ENCODE measurements around the gene DIPK1C.

Gene DIPK1C

DNA sequence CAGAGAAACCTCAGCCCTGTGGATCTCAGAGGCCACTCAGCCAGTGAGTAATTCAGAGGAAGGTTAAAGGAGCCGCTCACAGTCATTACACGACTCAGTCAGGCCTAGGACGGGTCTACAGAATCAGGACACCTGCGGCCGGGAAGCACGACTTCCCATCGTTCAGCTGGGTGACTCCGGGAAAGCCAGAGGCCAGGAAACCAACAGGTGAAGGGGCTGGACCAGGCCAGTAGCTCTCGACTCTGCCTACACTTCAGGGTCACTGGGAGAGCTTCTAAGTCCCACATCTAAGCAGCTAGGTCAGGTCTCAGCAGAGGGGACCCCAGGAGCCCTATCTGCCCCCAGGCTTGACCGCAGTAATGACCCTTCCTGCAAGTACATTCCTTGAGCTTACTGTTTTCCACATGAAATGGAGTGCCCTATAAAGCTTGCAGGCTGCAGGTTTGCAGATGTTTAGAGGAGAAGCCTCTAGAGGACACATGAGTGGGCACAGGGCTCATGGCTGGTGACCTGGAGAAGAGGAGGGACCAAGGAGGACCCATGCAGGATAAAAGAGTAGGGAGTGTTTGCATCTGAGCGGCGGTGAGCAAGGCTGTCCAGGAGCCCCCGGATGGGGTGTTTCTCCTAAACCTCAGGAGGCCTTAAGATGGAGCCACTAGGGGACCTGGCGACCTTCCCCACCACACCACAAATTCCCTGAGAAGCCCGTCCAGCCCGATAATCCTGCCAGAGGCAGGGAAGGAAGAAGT, 9.5 kb downstream of the DIPK1C start:
- DNase-seq = no peak

GRCh38 chr18:74446631-74447403, 10.3 kb downstream of the DIPK1C start:
- no peak for DNase-seq

- DNase-seq = no peak
Observed at GRCh38 chr18:74446178-74446577, 10.9 kb downstream of the DIPK1C start.

DNA sequence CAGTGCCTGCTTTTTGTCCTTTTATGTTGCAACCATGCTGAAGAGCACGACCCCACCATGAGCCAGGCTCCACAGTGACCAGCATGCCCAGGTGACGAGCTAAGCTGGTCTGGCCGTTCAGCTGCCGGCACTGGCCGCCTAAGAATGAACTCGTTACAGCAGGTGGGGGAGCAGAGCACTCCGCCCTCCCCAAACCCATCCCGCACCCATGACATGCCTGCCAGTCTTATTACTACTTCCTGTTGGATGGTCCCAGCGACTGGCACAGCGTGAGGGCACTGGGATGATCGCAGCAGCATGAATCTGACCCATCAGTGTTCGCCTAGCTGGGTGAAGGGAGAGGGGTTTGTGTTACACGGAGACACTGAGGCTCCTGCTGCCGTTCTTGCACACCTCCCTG, 11.5 kb downstream of the DIPK1C start:
- DNase-seq = no peak

- no peak for DNase-seq
Observed at GRCh38 chr18:74444104-74444503, 13.0 kb downstream of the DIPK1C start.

DNA sequence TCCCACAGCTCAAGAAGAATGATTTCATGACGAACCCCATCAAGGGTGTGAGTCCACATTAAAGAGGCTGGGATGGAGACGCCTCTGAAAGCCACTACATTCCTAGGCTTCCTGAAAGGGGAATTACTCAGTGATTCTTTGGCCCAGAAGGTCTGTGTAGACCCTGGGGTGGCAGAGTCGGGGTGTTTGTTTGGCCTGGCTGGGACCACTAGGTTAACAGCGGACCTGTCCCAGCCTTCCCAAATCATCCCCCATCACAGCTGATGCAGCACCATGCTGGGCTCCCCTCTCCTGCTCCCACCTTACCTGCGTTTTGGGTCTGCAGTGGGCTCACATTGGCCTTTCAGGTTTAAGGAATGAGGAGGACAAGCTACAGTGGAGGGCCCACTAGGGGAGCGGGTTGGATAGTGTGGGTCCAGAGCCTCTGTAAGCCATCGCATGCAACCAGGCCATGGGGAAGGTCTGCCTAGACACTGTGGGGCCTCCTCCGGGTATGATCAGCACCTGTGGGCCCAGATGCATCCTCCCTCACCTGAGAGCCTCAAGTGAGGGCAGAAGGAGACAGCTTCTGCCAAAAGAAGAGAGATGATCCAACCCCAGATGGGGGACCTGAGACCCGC, 16.2 kb downstream of the DIPK1C start:
- no peak for DNase-seq

- DNase-seq = no peak
Observed at GRCh38 chr18:74438091-74438490, 19.0 kb downstream of the DIPK1C start.

- DNase-seq = no peak
Observed at GRCh38 chr18:74436158-74436769, 20.8 kb downstream of the DIPK1C start.

DNA sequence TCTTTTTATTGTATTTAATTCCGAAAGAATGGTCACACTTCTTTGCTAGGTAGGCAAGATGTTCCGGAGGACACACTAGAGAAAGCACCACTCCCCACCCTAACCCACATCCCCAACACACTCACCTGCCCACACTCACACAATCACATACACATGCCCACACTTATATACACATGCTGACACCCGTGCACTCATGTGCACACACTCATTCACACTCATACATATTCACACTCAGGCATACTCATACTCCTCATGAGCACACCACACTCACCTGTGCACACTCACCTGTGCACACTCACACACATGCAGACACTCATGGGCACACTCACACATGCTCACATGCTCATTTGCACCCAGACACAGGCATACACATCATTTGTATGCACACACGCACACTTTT, 21.4 kb downstream of the DIPK1C start:
- DNase-seq = no peak

DNA sequence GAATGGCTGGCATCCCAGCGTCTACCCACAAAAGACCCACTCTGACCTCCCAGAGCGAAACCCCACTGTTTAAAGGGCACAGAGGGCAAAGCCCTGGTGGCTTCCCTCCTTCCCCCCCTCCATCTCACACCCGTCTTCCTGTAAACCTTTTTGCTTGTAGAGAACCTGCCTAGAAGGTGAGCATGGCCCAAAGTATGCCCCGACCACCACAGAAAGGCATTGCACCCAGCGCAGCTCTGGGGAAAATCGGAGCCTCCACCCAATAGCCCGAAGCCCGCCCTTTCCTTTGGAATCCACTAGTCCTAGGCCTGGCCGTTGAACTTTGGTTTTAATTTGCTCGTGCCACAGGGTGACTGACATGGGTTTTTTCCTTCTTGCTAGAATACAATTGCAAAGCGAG, 22.6 kb downstream of the DIPK1C start:
- no peak for DNase-seq

GRCh38 chr18:74430806-74431571, 26.1 kb downstream of the DIPK1C start:
- no peak for DNase-seq

DNA sequence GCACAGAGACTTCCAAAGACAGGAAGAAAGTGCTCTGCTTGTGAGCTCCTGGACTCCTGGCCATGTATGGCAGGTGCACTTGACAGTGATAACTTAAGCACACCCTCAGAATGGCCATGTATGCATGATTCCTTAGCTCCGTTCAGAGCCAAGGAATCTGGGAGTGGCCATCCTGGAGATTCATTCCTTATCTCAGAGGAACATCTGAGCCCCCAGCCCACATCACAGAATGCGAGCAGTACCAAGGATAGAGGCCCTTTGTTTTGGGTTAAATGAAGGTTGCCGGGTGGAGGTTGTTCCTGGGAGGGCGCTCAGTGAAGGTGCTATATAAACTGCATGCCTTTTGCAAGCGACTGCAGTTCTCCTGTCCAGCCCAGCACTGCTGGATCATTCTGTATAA, 26.9 kb downstream of the DIPK1C start:
- DNase-seq = no peak

GRCh38 chr18:74429096-74429495, 28.0 kb downstream of the DIPK1C start:
- DNase-seq = no peak

DNA sequence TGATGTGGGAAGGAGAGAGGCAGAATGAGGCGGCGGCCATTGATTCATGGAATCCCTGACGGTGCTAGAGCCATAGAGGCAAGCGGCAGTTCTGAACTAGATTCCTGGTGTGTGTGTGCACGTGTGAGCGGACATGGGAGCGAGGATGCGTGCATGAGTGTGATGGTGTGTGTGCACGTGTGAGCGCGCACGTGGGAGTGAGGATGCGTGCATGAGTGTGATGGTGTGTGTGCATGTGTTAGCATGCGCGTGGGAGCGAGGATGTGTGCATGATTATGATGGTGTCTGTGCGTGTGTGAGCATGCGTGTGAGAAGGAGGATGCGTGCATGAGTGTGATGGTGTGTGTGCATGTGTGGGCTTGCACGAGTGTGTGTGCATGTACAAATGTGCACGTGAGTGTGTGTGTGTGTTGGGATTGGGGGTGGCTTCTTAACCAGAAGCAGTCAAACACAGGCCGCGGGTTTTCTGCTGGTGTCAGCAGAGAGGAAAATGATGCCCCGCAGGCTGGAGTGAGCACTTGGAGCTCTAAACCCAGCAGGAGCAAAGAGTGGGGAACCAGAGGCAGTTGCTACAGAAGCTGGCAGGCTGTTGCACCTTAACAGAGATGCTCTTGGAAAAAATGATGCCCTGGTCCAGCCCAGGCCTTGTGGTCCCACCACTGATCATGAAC, 29.5 kb downstream of the DIPK1C start:
- no peak for DNase-seq

DNA sequence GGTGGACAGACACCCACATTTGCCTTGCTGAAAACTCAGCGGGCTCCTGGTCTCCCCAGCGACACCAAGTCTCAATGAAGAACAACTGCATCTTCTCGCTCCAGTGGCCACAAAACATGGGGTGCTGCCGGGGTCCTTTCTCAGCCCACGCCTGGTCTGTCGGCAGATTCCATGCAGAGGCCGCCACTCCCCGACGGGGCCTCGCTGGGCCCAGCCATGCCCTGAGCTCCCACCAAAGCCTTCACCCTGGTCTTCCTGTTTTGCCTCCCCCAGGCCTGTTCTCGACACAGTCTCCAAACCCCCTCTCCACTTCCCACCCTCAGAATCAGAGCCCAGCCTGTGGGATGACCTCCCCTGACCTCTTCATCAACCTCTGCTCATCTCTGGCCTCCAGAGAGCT, 31.2 kb downstream of the DIPK1C start:
- DNase-seq = no peak

- no peak for DNase-seq
Observed at GRCh38 chr18:74425161-74425560, 31.9 kb downstream of the DIPK1C start.

DNA sequence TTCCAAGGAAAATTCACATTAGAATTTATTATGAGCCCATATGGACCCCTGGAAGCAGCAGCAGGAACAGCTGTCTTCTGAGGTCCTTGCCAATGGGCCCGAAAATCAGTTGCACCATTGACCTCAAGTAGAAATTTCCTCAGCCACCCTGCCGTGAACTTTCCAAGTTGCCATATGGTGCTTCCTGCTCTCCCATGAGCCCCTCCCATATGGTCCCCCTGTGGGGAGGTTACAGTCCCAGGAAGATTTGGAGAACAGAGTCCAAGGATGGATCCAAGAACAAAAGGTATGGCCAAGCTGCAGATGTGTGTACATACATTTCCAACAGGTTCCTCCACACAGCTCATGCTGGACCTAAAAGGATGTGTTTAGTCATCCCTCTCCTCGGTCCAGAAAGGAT, 34.6 kb downstream of the DIPK1C start:
- DNase-seq = no peak

GRCh38 chr18:74420926-74421325, 36.2 kb downstream of the DIPK1C start:
- DNase-seq = no peak

GRCh38 chr18:74420481-74420880, 36.6 kb downstream of the DIPK1C start:
- DNase-seq = no peak

- DNase-seq = no peak
Observed at GRCh38 chr18:74419761-74420160, 37.3 kb downstream of the DIPK1C start.

DNA sequence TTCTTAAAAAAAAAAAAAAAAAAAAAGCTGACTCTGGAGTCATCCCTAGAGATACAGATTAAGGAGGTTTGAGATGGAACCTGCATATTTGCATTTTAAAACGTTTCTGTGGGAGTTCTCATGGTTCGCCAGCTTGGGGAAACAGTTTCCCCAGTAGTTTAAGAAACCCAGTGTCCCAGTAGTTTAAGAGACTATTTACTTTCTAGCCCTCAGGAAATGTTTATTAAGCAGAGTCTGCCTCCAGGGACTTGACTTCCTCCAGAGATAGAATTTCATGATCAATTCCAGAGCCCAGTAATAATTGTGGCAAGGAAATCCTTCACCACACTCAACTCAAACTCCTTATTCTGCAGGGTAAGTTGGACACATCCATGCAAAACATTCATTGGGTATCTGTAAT, 39.1 kb downstream of the DIPK1C start:
- no peak for DNase-seq

GRCh38 chr18:74416124-74416523, 41.0 kb downstream of the DIPK1C start:
- no peak for DNase-seq

All from NCI-H1694 treated with DMSO at 0.1 percent for 48 hours (cell line).